Esophagus (tissue), 2 donors: Measurements from ENCODE around the gene PPP1R9A. TPM values are rescaled to one million over a fixed set of nuclear protein-coding genes. Genes with fewer than 3 reads are reported as not detected.

Source experiments
- H3K27ac ChIP-seq, 2 donors: one replicate each; pipeline ENCODE4 v1.5.1; 2013; ENCODE audit warnings: low read depth in 2 of 2, mild to moderate bottlenecking in 2 of 2, inconsistent platforms in 1 of 2, low read length in 1 of 2, moderate library complexity in 1 of 2
- H3K27me3 ChIP-seq, 2 donors: one replicate each; pipeline ENCODE4 v1.6.1; 2013; ENCODE audit warnings: low read length in 2 of 2, control low read depth in 1 of 2, mild to moderate bottlenecking in 1 of 2; ENCODE audit not compliant: insufficient read depth in 2 of 2, control insufficient read depth in 1 of 2
- H3K36me3 ChIP-seq, 2 donors: one replicate each; pipeline ENCODE4 v1.6.1; 2013; ENCODE audit warnings: low read length in 1 of 2; ENCODE audit not compliant: control insufficient read depth in 2 of 2, insufficient read depth in 2 of 2
- H3K4me1 ChIP-seq, 2 donors: one replicate each; pipeline ENCODE4 v1.6.1; 2013; ENCODE audit warnings: low read length in 1 of 2; ENCODE audit not compliant: control insufficient read depth in 2 of 2, insufficient read depth in 2 of 2
- H3K4me3 ChIP-seq, 2 donors: one replicate each; pipeline ENCODE4 v1.5.1; 2013; ENCODE audit warnings: low read length in 2 of 2, mild to moderate bottlenecking in 2 of 2, low read depth in 1 of 2, moderate library complexity in 1 of 2
- H3K9me3 ChIP-seq, 2 donors: one replicate each; pipeline ENCODE4 v1.6.1; 2013; ENCODE audit warnings: mild to moderate bottlenecking in 2 of 2, low read depth in 1 of 2, low read length in 1 of 2, moderate library complexity in 1 of 2; ENCODE audit not compliant: control insufficient read depth in 2 of 2, insufficient read depth in 1 of 2
- WGBS, 2 donors: extraction: QIAGEN DNeasy Blood & Tissue Kit; methylation state at CpG; one replicate each; pipeline ENCODE4 v1.1.7; 2013; 5-methylcytosine and 5-hydroxymethylcytosine counted together
- polyA plus RNA-seq, 2 donors: library from polyadenylated mRNA; stranded (reverse); fragments of 200-250 nt; gene quantifications; one replicate each; pipeline ENCODE4 v1.2.3, GENCODE V29; 2013
- donor health status: healthy with polysubstance abuse.
- donor health status: Bipolar disorder and iron deficiency.

PPP1R9A gene
- polyA plus RNA-seq, 2 donors, result 0.51 to 0.65 TPM

GRCh38 chr7:95045236-95045923, 138.0 kb downstream of the PPP1R9A start:
- 85 to 88% methylated on average over 8 of the region's 8 CpGs for WGBS, 2 donors

GRCh38 chr7:95046494-95047240, 139.3 kb downstream of the PPP1R9A start:
- Histone ChIP-seq H3K27me3 (no peaks in the 10 kb centered on the region), H3K9me3 (no peaks in the 10 kb centered on the region), H3K4me1 (no peaks in the 10 kb centered on the region), H3K4me3 (no peak overlapping the region), H3K27ac (no peak overlapping the region), H3K36me3 (no peaks in the 10 kb centered on the region)
- 56 to 58% methylated on average over 7 of the region's 7 CpGs for WGBS, 2 donors

More at GRCh38 chr7:95045236-95045923, 138.0 kb downstream of the PPP1R9A start:
- Histone ChIP-seq H3K27me3 (no peaks in the 10 kb centered on the region), H3K36me3 (no peaks in the 10 kb centered on the region), H3K4me3 (no peak overlapping the region), H3K27ac (no peak overlapping the region), H3K4me1 (no peaks in the 10 kb centered on the region), H3K9me3 (no peaks in the 10 kb centered on the region)

- Histone ChIP-seq H3K4me1 (no peaks in the 10 kb centered on the region), H3K9me3 (no peaks in the 10 kb centered on the region), H3K27me3 (no peaks in the 10 kb centered on the region), H3K27ac (no peak overlapping the region), H3K4me3 (no peak overlapping the region), H3K36me3 (no peaks in the 10 kb centered on the region)
Measured at GRCh38 chr7:95047291-95047690, 139.9 kb downstream of the PPP1R9A start.

GRCh38 chr7:95052566-95053094, 145.2 kb downstream of the PPP1R9A start:
- WGBS, 2 donors, result 86 to 91% methylated on average over 2 of the region's 2 CpGs
- no peak overlapping the region for H3K4me3 ChIP-seq
- no peaks in the 10 kb centered on the region for H3K9me3 ChIP-seq
- H3K4me1 ChIP-seq, result no peaks in the 10 kb centered on the region
- no peaks in the 10 kb centered on the region for H3K36me3 ChIP-seq
- H3K27ac ChIP-seq, result no peak overlapping the region
- H3K27me3 ChIP-seq, result no peaks in the 10 kb centered on the region

GRCh38 chr7:95054386-95054785, 147.0 kb downstream of the PPP1R9A start:
- H3K4me3 ChIP-seq, result no peak overlapping the region
- H3K36me3 ChIP-seq, result no peaks in the 10 kb centered on the region
- H3K27ac ChIP-seq, result no peak overlapping the region
- H3K9me3 ChIP-seq, result no peaks in the 10 kb centered on the region
- WGBS, 2 donors, result 87 to 92% methylated on average over 2 of the region's 2 CpGs
- H3K27me3 ChIP-seq, result no peaks in the 10 kb centered on the region
- no peaks in the 10 kb centered on the region for H3K4me1 ChIP-seq

GRCh38 chr7:95055295-95055694, 147.9 kb downstream of the PPP1R9A start:
- Histone ChIP-seq H3K4me3 (no peak overlapping the region), H3K36me3 (no peaks in the 10 kb centered on the region), H3K27ac (no peak overlapping the region), H3K9me3 (no peaks in the 10 kb centered on the region), H3K27me3 (no peaks in the 10 kb centered on the region), H3K4me1 (no peaks in the 10 kb centered on the region)
- 30 to 32% methylated on average over 1 of the region's 1 CpG for WGBS, 2 donors

- no peak overlapping the region for H3K27ac ChIP-seq
- H3K4me3 ChIP-seq, result no peak overlapping the region
- no peaks in the 10 kb centered on the region for H3K36me3 ChIP-seq
- no peaks in the 10 kb centered on the region for H3K4me1 ChIP-seq
- no peaks in the 10 kb centered on the region for H3K27me3 ChIP-seq
- no peaks in the 10 kb centered on the region for H3K9me3 ChIP-seq
- 57 to 71% methylated on average over 1 of the region's 1 CpG for WGBS, 2 donors
Measured at GRCh38 chr7:95056107-95056739, 148.8 kb downstream of the PPP1R9A start.

- Histone ChIP-seq H3K9me3 (no peaks in the 10 kb centered on the region), H3K36me3 (no peaks in the 10 kb centered on the region), H3K4me1 (no peaks in the 10 kb centered on the region), H3K27ac (no peak overlapping the region), H3K4me3 (no peak overlapping the region), H3K27me3 (no peaks in the 10 kb centered on the region)
Measured at GRCh38 chr7:95056901-95057300, 149.5 kb downstream of the PPP1R9A start.

- no peaks in the 10 kb centered on the region for H3K9me3 ChIP-seq
- no peak overlapping the region for H3K4me3 ChIP-seq
- H3K4me1 ChIP-seq, result no peaks in the 10 kb centered on the region
- no peaks in the 10 kb centered on the region for H3K36me3 ChIP-seq
- no peak overlapping the region for H3K27ac ChIP-seq
- 69 to 77% methylated on average over 4 of the region's 4 CpGs for WGBS, 2 donors
- no peaks in the 10 kb centered on the region for H3K27me3 ChIP-seq
Measured at GRCh38 chr7:95059842-95060313, 152.5 kb downstream of the PPP1R9A start.
